Transverse colon (tissue), 3 donors: Measurements from ENCODE around the gene TLR4.

Experiments
- CTCF ChIP-seq, 5 experiments: fragments of 200-600 bp in 3 of 5; fragments of 450-650 bp in 2 of 5; sonication (generic) in 3 of 5; IDR thresholded peaks; 1 replicate in 2 of 5; 2 replicates in 3 of 5; pipeline ENCODE4 v1.5.1; 2016 to 2017; ENCODE audit warnings: antibody characterized with exemption in 5 of 5, inconsistent platforms in 3 of 5, mild to moderate bottlenecking in 2 of 5, moderate library complexity in 1 of 5
- EP300 ChIP-seq: sonication (generic); formaldehyde crosslinking; IDR thresholded peaks from one replicate; pipeline ENCODE4 v1.6.1; 2017; ENCODE audit warnings: antibody characterized with exemption, low read depth
- POLR2A ChIP-seq: fragments of 450-650 bp; IDR thresholded peaks from one replicate; pipeline ENCODE4 v1.6.1; 2016; ENCODE audit warnings: antibody characterized with exemption, mild to moderate bottlenecking, moderate library complexity

- TF ChIP-seq POLR2A: no peak
- TF ChIP-seq CTCF (IDR thresholded peaks at IDR 0.05): no peak
- no peak for TF ChIP-seq EP300
These were observed 25.3 kb upstream of the TLR4 start for GRCh38 chr9:117678871-117679270.
